HG02870 (cell line): ENCODE data around the gene IPO9.
"Not testable (repeated sequence)": the region's sequence is repeated elsewhere in the genome, so short reads cannot be mapped to it uniquely, and the experiment has no call there.

Source experiments
- ATAC-seq: cut with Tn5 transposase; IDR thresholded peaks from one replicate; pipeline ENCODE4 v1.9.1; 2021; ENCODE audit warnings: mild to moderate bottlenecking, moderate library complexity; ENCODE audit not compliant: unreplicated experiment

The IPO9 gene

DNA sequence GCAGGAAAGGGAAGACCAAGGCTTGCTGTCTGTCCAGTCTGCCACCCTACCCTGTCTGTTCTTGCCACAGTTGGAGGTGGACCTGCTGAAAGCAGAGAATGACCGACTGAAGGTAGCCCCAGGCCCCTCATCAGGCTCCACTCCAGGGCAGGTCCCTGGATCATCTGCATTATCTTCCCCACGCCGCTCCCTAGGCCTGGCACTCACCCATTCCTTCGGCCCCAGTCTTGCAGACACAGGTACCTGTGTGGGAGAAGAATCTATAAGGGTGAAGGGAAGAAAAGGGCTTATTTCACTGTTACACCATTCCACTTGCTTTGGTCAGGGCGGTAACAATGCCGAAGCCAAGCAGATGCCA is 20.3 kb upstream of the IPO9 start:
- no peak for ATAC-seq

DNA sequence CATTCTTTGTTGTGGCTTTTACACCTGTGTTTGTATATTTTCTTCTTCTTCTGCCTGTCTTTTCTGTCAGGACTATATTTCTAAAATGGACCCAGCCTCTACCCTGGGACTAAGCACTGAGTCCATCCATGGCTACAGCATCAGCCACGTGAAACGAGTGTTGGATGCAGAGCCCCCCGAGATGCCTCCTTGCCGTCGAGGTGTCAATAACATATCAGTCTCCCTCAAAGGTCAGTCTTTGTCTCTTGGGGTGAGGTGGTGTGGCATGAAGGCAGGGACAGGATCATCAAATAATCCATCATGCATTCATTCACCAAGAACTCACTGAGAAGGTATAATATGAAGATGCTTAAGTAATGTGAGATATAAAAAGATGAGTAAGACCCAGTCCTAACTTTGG is 19.1 kb upstream of the IPO9 start:
- ATAC-seq, result no peak

DNA sequence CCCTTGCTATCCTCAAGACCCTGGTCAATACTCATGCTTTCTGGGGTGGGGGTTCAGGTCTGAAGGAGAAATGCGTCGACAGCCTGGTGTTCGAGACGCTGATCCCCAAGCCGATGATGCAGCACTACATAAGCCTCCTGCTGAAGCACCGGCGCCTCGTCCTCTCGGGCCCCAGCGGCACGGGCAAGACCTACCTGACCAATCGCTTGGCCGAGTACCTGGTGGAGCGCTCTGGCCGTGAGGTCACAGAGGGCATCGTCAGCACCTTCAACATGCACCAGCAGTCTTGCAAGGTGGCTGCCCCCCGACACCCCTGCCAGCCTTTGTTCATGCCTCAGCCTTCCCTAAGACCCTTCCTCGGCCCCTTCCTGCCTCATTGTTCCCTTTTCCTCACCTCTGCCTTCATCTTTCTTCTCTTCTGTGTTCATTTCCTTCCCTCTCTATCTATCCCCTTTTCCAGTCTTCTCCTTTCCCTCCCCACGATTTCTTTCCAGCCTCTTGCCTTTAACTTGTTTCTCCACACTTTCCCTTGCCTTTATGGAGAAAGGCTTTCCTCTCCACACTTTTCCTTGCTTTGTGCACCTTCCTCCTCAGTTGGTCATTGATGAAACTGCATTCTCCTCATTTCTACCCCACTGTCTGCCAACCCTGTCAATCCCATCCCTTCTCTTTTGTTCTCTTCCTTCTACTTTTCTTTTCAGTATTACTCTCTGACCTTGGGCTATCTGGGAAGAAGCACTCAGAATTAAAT is 18.3 kb upstream of the IPO9 start:
- no peak for ATAC-seq

DNA sequence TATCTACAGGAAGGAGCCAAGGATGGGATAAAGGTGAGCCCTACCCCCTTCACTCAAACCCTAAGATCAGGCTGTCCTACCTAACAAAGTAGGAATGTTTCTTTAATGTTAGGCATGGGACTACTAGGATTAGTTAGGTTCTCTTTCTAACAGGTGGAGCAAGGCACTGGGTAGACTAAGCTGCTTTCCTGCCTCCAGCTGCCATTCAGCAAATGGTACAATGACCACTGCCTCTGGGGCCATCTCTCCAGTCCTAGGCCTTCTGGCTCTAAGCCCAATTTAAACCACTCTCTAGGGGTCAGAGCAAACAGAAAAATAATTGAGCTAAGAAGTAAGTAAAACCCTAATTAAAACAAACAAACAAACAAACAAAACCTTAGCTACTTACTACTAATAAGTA is 15.7 kb upstream of the IPO9 start:
- no peak for ATAC-seq

DNA sequence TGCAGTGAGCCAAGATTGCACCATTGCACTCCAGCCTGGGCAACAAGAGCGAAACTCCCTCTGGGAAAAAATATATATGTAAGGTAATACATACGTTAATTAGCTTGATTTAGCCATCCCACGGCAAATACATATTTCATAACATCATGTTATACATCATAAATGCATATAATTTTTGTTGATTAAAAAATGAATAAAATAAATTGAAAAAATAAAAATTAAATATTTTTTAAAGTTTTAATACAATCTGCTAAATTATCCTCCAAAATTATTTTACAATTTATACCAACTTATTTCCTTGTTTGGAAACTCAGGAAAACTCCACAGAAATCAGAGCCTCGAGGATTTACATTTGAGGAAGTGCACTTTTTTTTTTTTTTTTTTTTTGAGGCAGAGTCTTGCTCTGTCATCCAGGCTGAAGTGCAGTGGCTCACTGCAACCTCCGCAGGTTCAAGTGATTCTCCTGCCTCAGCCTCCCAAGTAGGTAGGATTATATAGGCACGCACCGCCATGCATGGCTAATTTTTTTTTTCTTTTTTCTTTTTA is 12.6 kb upstream of the IPO9 start:
- no peak for ATAC-seq

DNA sequence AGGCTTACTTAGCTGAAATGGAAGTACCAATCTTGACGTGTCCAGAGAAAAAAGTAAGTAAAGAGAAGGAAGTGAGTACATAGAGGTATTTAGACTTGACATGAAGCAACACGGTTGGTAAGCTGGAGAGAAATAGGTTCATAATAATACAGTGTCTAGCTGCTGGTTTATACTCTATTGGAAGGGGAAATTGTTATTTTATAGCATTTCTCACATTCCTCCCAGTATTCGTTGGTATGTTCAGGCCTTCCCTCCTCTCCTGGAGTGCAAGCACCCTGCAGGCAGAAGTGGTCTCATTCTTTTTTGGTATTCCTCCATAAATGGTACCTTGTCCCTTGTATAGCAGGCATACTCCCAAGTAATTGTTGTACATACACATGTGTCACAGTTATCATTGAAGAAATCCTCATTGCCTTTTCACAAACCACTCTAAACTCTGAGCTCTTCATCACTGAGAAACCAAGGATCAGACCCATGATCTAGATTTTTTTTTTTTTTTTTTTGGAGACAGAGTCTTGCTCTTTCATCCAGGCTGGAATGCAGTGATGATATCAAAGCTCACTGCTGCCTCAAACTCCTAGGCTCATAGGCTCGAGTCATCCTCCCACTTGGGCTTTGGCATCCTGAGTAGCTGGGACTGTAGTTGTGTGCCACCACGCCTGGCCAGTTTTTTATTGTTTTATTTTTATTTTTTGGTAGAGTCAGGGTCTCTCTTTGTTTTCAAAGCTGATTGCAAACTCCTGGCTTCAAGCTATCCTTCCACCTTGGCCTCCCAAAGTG is 9.8 kb upstream of the IPO9 start:
- no peak for ATAC-seq

DNA sequence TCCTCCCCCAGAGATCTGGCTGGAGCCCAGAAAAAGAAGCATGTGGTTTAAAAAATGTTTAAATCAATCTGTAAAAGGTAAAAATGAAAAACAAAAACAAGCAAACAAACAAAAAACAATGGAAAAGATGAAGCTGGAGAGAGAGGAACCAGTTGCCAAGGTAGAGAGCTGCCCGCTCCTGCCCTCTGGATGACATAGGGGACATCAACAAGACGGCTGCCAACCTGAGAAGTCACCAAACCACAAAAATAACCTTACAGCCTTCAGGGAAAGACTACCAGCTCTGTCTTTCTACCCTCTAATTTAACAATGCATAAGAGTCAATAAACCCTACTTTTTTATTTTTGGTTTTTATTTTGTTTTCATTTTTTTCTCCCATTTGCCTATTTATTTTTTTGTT is 8.5 kb upstream of the IPO9 start:
- no peak for ATAC-seq

DNA sequence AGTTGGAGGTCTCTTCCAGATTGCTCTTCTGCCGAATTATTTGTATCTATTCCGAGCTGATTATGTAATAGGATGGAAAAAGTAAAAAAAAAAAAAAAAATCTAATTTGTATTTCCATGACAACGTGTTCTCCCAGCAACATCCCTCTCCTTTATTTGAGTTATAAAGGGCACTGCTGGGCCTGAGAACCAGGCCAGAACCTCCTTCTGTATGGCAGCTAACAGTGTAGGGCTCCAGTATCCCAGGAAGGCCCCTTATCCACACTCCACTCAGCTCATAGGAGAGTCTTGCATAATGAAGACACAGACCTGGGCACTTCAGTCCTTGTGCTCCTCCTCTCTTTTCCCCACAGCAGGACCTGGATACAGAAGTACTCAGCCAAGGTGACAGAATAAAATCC is 3.7 kb upstream of the IPO9 start:
- no peak for ATAC-seq

DNA sequence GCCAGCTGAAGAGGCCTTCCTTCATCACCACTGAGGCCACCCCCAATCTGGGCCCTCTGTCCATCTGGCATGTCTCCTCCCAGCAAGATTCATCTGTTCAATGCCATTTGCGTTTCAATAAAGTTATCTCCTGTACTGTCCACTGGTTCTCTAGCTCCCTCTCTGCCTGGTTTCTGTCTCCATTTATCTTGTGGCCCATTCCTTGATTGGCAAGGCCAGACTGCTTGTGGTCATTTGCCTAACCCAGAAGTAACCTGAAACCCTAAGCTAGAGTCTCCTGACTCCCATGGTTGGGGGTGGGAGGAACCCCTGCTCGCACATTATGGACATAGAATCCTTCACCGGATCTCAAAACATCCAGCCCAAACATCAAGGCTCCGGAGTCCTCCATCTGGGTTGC is 2.1 kb upstream of the IPO9 start:
- ATAC-seq, result no peak

DNA sequence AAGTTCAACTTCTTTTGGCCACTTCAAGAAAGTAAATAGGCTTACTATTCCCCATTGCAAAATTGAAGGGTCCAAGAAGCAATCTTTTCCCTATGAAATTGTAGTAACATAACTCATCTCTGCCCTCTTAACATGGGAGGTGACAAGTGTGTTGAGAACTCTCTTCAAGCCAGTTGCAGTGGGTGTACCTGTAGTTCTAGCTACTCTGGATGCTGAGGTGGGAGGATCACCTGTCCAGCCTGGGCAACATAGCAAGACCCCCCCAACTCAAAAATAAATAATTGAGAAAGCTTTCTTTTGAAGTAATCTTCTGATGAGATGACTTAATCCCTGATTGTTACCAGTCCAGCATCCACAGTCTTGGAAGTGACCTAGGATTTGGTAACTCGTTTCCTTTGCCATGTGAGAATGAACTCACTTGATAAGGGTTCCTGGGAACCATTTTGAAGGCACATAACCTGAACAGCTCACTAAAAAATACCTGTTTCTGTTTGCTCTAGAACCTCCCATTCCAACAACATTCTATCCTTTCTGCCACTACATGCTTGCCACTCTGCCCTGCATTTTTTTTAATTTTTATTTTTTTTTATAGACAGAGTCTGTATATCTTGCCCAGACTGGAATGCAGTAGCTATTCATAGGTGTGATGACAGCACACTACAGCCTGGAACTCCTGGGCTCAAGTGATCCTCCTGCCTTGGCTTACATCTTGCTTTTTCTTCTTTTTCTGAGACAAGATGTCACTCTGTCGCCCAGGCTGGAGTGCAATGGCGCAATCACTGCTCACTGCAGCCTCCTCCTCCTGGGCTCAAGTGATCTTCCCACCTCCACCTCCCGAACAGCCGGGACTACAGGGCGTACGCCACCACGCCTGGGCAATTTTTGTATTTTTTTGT is 1.4 kb upstream of the IPO9 start:
- ATAC-seq, result no peak

DNA sequence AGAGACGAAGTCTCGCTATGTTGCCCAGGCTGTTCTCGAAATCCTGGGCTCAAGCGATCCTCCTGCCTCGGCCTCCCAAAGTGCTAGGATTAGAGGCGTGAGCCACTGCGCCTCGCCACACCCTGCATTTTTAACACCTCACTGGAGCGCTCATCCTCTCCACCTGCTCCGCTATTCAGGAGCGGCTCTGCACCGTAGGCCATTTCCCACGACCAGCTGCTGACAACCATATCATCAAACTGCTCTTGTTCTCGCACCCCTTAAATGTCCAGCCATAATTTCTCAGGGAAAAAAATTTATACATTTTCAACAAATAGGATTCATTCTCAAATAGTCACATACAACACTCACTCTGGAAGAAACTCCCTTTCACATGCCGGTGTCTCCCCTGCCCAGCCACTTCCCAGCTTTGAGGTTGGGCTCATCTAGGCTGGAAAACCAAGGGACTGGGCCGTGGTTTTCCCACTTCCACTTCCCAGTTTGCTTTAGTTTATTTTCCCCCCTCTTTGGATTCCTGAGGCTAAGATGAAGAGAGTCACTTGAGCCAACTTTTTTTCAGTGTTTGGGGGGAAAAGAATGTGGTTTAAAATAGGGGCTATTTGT is 639 bp upstream of the IPO9 start:
- no peak for ATAC-seq

DNA sequence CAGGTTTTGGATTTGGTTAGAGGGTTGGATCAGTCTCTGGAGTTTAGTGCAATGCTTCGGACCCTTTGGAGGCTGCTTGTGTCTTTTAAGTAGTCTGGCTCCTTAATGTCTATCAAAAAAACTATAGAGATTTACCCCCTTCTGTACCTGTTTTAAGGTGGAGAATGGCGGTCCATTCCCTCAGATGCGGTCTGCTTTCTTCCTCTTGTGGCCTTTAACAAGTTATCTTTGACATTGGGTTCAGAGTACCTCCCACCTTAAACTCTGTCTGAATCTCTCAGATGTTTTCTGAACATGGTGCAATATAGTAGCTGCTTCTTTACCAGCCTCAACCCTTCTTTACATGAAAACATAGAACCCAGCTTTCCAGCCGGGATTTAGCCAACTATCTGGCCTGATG is 2.4 kb downstream of the IPO9 start:
- ATAC-seq, result no peak

DNA sequence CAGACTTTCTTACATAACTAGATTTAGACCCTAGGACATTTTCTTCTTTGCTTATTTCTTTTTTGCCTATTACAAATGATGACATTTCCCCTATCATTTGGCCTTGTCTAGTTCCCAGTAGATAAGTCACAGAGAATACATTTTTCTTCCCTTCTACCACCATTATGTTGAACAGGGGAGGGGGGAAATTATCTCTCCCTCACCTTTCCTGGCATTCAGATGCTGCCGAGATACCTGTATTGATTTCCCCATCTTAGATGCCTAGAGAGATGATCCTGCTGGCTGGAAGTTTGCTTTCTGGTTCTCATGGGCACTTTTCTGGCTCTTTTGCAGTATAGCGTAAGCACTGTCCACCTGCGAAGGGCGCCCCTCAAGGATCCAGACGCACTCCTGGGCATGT is 5.7 kb downstream of the IPO9 start:
- ATAC-seq, result no peak

DNA sequence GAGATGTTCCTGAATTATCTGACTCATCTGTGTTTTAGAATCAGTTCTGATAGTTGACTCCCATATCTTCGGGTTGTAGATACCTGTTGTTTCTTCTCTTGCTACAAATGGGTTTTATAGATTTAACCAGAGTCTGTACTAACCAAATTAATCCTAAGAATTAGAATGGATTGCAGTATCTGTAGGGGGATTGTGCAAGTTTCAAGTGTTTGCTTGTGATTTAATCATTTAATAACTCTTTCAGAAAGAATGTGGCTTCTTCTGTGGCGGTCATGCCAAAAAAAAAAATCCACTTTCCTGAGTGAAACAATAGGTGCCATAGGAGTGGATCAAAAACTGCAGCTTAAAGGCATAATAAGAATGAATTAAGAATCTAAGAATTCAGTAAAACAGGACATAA is 9.4 kb downstream of the IPO9 start:
- no peak for ATAC-seq

DNA sequence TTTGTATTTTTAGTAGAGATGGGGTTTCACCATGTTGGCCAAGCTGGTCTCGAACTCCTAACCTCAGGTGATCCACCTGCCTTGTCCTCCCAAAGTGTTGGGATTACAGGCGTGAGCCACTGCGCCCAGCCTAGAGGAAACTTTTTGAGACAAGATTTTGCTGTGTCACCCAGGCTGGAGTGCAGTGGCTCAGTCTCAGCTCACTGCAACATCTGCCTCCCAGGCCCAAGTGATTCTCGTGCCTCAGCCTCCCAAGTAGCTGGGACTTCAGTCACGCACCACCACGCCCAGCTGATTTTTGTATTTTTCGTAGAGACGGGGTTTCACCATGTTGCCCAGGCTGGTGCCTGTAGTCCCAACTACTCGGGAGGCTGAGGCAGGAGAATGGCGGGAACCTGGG is 10.1 kb downstream of the IPO9 start:
- ATAC-seq, result not testable (repeated sequence)

DNA sequence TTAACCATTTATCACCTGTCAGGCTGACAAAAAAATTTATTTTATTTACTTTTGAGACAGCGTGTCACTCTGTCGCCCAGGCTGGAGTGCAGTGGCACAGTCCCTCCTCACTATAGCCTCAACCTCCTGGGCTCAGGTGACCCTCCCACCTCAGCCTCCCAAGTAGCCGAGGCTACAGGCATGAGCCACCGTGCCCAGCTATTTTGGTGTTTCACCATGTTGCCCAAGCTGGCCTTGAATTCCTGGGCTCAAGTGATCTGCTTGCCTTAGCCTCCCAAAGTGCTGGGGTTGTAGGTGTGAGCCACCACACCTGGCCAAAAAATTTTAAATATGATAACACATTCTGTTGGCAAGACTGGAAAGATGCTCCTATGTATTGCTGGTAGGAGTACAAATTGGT is 11.1 kb downstream of the IPO9 start:
- no peak for ATAC-seq

DNA sequence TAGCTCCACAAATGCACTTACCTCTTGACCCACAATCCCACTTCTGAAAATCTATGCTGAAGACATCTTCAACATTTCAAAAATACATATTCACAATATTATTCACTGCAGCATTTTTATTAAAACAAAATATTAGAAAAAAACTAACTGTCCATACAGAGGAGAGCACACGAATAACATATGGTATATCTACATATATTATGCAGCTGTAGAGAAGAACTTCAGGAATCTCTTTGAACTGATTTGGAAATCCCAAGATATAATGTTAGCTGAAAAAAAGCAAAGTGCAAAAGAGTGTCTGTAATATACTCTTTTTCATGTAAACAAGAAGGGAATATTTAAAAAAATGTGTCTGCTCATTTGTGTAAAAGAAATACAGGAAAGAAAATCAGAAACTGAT is 11.5 kb downstream of the IPO9 start:
- ATAC-seq, result no peak

DNA sequence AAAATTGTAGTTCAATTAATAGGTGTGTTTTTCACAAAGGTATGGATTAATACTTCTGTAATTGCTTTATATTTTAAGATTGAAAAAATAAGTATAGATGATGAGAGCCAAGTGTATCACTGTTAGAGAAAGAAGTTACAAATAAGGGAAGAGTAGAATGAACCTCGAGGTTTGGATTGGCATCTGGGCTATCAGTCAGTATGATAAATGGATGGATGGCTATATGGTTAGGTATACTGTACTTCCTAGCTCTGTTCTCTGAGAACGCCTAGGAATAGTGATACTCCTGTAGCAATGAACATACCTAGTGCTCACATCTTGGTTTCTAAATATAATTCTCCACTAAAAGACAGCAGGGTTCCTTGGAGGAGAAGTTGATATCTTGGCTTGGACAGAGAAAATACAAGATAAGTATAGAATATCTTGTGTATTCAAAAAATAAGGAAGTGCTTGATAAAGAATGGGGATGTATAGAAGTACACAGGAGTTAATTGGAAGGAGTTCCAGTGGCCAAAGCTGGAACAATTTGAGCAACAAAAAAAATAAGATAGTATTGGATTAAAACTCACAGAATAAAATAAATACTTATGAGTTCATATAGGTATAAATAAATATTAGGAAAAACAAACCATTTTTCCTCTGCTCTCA is 12.4 kb downstream of the IPO9 start:
- ATAC-seq, result no peak

DNA sequence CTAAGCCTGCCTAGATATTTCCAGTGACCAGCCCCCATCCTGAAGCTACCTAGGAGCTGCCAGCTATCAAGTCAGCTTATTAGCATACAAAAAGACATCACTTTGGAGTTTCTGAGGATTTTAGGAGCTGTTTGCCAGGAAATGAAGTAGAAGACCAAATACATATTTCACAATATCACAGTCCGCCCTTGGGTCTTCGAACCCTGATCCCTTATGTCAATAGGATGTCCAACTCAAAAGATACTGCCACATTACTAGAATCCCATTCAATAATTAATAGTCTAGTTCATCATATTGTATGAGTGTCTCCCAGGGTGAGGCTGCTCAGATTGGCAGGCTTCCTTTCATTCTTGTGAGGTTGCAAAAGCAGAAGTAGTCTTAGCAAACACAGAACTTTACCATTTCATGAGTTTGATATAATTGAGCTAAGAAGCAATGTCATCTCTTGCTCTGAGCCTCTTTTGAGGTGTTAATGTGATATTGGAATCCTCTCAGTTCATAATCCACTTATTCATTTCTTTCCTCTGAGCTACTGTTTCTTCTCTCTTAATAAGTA is 13.6 kb downstream of the IPO9 start:
- no peak for ATAC-seq
